Motor neuron (in vitro differentiated cells): Measurements from ENCODE around the gene POLR1E. TPM values are rescaled to one million over a fixed set of nuclear protein-coding genes. Genes with fewer than 3 reads are reported as not detected.
"Not testable (repeated sequence)": the region's sequence is repeated elsewhere in the genome, so short reads cannot be mapped to it uniquely, and the experiment has no call there.

Experiments used
- ATAC-seq, 8 experiments: fragments of 200-7000 bp; cut with Tn5 transposase; replicated peaks in 6 of 8; 2 replicates each; pipeline ENCODE4 v1.8.0; 2021; ENCODE audit warnings: mild to moderate bottlenecking in 8 of 8, moderate library complexity in 8 of 8
- H3K27ac ChIP-seq, 2 donors: fragments of 250-450 bp; sonication (Bioruptor Pico); 2 replicates each; pipeline ENCODE4 v1.9.0; 2021; ENCODE audit warnings: antibody characterized with exemption in 2 of 2, mild to moderate bottlenecking in 2 of 2, moderate library complexity in 1 of 2
- H3K4me1 ChIP-seq, 2 donors: fragments of 250-450 bp; sonication (Bioruptor Pico); replicated peaks in 1 of 2; 2 replicates each; pipeline ENCODE4 v1.6.1; 2021; ENCODE audit warnings: antibody characterized with exemption in 2 of 2, mild to moderate bottlenecking in 2 of 2, moderate library complexity in 1 of 2
- H3K4me3 ChIP-seq, 5 donors: fragments of 250-450 bp; sonication (Bioruptor Pico); 2 replicates each; pipeline ENCODE4 v1.9.0; 2021; ENCODE audit warnings: antibody characterized with exemption in 5 of 5, mild to moderate bottlenecking in 5 of 5, moderate library complexity in 4 of 5
- WGBS, 10 experiments: fragments of 450-650 bp; shearing (Covaris generic); methylation state at CpG; one replicate each; pipeline ENCODE4 v1.0.0; 2022; 5-methylcytosine and 5-hydroxymethylcytosine counted together
- in situ Hi-C, 9 experiments: fragments of 400-800 bp; cut with MboI; loops; one replicate each; pipeline ENCODE4 v1.15.0; 2021; ENCODE audit warnings: low sequenced_read_pairs in 9 of 9, low pct_unique_long_range_greater_than_20kb in 2 of 9; ENCODE audit not compliant: unreplicated experiment in 9 of 9
- total RNA-seq, 8 experiments: library from RNA; unstranded; fragments of 300-600 nt; gene quantifications; 2 replicates each; pipeline versions ENCODE4 v1.2.3 to v1.2.4, GENCODE V29; 2022

The POLR1E gene
- total RNA-seq, 8 experiments from 2014 or later: 19.4 to 35.4 (median 24.9) TPM

DNA sequence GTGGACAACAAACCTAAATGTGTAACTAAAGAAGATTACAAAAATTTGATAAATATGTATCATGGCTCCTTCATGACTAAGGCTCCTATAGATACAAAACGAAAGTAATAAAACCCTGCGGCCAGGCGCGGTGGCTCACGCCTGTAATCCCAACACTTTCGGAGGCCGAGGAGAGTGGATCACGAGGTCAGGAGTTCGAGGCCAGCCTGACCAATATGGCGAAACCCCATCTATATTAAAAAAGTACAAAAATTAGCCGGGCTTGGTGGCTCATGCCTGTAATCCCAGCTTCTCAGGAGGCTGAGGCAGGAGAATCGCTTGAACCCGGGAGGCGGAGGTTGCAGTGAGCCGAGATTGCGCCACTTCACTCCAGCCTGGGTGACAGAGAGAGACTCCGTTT is 18.2 kb upstream of the POLR1E start:
- H3K4me1 ChIP-seq, H3K27ac ChIP-seq, ATAC-seq, in situ Hi-C loops, H3K4me3 ChIP-seq: not testable (repeated sequence)
- WGBS, 10 experiments: 80 to 100% (median 99%) methylated on average over 1 to 14 of the region's 17 CpGs; no CpG with 5 or more reads in 4 of the 10 experiments

DNA sequence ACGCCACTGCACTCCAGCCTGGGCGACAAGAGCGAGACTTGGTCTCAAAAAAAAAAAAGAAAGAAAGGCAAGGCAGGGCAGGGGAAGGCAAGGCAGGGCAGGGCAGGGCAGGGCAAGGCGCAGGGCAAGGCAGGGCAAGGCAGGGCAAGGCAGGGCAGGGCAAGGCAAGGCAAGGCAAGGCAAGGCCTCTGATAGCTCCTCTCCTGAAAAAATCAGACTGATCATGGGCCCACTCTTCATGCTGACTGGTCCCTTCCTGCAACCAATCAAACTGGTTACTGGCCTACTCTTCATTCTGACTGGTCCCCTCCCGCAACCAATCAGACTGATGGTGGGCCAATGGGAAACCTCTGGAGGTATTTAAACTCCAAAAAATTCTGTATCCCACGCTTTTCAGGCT is 17.1 kb upstream of the POLR1E start:
- Histone ChIP-seq H3K27ac (no peak overlapping the region), H3K4me3 (no peak overlapping the region), H3K4me1 (peaks cover 0 to 4% of the 10 kb centered on the region in 2 donors)
- ATAC-seq: no peak
- WGBS, 10 experiments: 92 to 100% (median 100%) methylated on average over 1 to 2 of the region's 6 CpGs; no CpG with 5 or more reads in 4 of the 10 experiments
- in situ Hi-C loops: no loop called here

DNA sequence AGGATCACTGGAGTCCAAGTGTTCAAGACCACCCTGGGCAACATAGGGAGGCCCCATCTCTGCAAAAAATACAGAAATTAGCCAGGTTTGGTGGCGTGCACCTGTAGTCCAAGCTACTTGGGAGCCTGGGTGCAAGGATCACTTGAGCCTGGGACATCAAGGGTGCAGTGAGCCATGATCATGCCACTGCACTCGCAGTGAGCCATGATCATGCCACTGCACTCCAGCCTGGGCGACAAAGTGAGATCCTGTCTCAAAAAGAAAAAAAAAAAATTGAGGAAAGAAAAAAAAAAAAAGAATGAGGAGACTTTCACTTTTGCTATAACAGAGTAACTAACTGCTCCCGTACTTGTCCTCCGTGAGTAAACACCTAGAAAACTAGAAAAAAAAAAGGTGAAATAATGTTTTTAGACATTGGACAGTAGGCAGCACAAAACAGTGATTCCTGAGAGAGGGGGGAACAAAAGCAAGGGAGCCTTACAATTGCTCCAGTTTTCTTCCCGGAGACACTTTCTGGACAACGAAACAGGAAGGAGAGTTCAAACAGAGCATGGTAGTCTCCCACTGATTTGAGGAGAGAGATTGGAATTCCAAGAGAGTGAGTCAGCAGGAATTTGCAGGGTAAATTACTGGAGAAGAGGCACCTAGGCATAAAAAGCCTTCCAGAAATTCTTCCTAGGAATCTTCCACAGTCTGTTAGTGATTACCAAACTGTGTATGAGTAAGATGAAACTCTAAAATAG is 13.6 kb upstream of the POLR1E start:
- in situ Hi-C loops: no loop called here
- ATAC-seq: peak in 7 of 8 experiments; percentile 31 to 99 (median 70)
- H3K4me3 ChIP-seq: no peak overlapping the region
- H3K27ac ChIP-seq: no peak overlapping the region
- H3K4me1 ChIP-seq: no peaks in the 10 kb centered on the region
- 0 to 100% (median 44%) methylated on average over 1 to 7 of the region's 7 CpGs for WGBS, 10 experiments

DNA sequence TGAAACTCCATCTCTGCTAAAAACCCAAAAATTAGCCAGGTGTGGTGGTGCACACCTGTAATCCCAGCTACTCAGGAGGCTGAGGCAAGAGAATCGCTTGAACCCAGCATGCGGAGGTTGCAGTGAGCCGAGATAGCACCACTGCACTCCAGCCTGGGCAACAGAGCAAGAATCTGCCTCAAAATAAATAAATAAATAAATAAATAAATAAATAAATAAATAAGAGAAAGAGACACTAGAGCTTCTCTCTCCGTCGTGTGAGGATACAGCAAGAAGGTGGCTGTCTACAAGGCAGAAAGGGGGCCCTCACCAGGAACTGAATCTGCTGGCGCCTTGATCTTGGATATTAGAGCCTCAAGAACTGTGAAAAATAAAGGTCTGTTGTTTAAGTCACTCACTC is 11.8 kb upstream of the POLR1E start:
- H3K4me1 ChIP-seq, ATAC-seq, H3K4me3 ChIP-seq, in situ Hi-C loops, H3K27ac ChIP-seq: not testable (repeated sequence)
- WGBS, 10 experiments: 29 to 69% (median 39%) methylated on average over 3 to 6 of the region's 6 CpGs

DNA sequence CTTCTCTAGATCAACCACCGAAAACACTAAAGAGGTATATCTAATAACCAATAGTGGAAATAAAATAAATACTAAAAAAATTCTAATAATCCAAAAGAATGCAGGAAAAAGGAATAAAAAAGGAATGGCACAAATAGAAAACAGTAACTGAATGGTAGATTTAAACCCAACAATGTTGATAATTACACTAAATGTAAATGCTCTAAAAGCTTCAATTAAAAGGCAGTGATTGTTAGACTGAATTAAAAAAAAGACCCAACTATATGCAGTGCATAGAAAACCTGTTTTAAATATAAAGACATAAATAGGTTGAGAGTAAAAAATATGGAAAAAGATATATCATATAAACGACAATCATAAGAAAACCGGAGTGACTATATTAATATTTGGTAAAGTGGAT is 11.3 kb upstream of the POLR1E start:
- in situ Hi-C loops: no loop called here
- no peaks in the 10 kb centered on the region for H3K4me1 ChIP-seq
- no peak overlapping the region for H3K4me3 ChIP-seq
- ATAC-seq: no peak
- WGBS, 10 experiments: 66 to 98% (median 90%) methylated on average over 1 to 3 of the region's 3 CpGs
- no peak overlapping the region for H3K27ac ChIP-seq

DNA sequence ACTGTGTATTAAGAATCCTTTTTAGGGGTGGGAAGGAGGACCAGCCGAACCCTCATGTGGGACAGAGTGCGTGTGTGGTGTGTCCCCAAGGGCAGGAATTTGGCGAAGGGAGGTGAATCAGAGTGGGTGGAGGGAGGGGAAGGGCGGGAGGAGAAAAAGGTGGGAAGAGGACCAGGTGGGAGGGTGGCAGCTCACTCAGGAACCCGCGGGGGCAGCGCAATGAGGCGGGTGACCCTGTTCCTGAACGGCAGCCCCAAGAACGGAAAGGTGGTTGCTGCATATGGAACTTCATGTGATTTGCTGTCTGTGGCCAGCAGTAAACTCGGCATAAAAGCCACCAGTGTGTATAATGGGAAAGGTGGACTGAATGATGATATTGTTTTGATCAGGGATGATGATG is 8.8 kb upstream of the POLR1E start:
- Histone ChIP-seq H3K4me3 (no peak overlapping the region), H3K4me1 (no peaks in the 10 kb centered on the region), H3K27ac (no peak overlapping the region)
- in situ Hi-C loops: loop anchor here in 3 of 9 experiments (25.0 kb wide), 3 partner anchors 110 to 435 kb away; partner anchors contain the start of genes FBXO10 (in 2 of the 3), TOMM5 (in 2 of the 3), EXOSC3 (in 1 of the 3) and SLC25A51 (in 1 of the 3)
- no peak for ATAC-seq
- 29 to 100% (median 93%) methylated on average over 1 to 5 of the region's 11 CpGs; no CpG with 5 or more reads in 5 of the 10 experiments for WGBS, 10 experiments

DNA sequence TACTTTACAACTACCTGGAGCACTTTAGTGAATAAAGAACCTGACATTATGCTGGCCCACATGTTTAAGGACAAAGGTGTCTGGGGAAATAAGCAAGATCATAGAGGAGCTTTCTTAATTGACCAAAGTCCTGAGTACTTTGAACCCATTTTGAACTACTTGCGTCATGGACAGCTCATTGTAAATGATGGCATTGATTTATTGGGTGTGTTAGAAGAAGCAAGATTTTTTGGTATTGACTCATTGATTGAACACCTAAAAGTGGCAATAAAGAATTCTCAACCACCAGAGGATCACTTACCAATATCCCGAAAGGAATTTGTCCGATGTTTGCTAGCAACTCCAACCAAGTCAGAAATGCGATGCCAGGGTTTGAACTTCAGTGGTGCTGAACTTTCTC is 8.3 kb upstream of the POLR1E start:
- in situ Hi-C loops: loop anchor here in 3 of 9 experiments (25.0 kb wide), 3 partner anchors 110 to 435 kb away; partner anchors contain the start of genes FBXO10 (in 2 of the 3), TOMM5 (in 2 of the 3), EXOSC3 (in 1 of the 3) and SLC25A51 (in 1 of the 3)
- not testable (repeated sequence) for ATAC-seq, H3K4me3 ChIP-seq, H3K4me1 ChIP-seq, H3K27ac ChIP-seq
- 47 to 100% (median 88%) methylated on average over 1 to 3 of the region's 4 CpGs; no CpG with 5 or more reads in 2 of the 10 experiments for WGBS, 10 experiments

DNA sequence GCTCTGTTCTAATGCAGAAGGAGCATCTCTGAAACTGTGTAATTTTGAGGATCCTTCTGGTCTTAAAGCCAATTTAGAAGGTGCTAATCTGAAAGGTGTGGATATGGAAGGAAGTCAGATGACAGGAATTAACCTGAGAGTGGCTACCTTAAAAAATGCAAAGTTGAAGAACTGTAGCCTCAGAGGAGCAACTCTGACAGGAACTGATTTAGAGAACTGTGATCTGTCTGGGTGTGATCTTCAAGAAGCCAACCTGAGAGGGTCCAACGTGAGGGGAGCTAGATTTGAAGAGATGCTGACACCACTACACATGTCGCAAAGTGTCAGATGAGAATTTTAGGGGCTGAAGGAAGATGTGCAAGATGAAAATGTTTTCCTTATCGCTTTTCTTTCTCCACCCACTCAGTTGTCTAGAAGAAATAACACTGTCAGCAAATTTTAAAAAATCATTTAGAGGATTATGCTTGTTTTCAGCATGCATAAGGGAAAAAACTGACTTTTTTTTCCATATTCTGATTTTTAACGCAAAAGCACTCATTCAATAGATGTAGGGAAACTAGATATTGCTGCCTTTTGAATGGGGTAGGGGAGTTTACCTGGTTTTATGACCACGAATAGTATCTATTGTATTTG is 7.6 kb upstream of the POLR1E start:
- not testable (repeated sequence) for ATAC-seq
- in situ Hi-C loops: loop anchor here in 3 of 9 experiments (25.0 kb wide), 3 partner anchors 109 to 434 kb away; partner anchors contain the start of genes FBXO10 (in 2 of the 3), TOMM5 (in 2 of the 3), EXOSC3 (in 1 of the 3) and SLC25A51 (in 1 of the 3)
- WGBS, 10 experiments: 34 to 100% (median 63%) methylated on average over 1 to 5 of the region's 5 CpGs; no CpG with 5 or more reads in 1 of the 10 experiments

DNA sequence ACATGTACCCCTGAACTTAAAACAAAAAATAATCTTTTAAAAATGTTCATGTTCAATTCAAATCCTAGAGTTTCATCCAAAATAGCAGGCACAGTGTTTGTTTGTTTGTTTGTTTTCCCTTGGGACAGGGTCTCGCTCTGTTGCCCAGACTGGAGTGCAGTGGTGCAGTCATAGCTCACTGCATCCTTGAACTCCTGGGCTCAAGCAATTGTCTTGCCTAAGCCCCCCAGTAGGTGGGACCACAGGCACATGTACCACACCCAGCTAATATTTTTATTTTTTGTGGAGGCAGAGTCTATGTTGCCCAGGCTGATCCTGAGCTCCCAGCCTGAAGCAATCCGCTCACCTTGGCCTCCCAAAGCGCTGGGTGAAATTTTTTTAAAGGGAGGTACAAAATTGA is 5.0 kb upstream of the POLR1E start:
- in situ Hi-C loops: loop anchor here in 3 of 9 experiments (25.0 kb wide), 3 partner anchors 107 to 432 kb away; partner anchors contain the start of genes FBXO10 (in 2 of the 3), TOMM5 (in 2 of the 3), EXOSC3 (in 1 of the 3) and SLC25A51 (in 1 of the 3)
- peaks cover 2 to 3% of the 10 kb centered on the region in 2 donors for H3K4me1 ChIP-seq
- no peak overlapping the region for H3K27ac ChIP-seq
- no peak for ATAC-seq
- H3K4me3 ChIP-seq: no peak overlapping the region
- WGBS, 10 experiments: 40 to 100% (median 85%) methylated on average over 1 to 3 of the region's 3 CpGs; no CpG with 5 or more reads in 1 of the 10 experiments

More for the DNA sequence above, 7.6 kb upstream of the POLR1E start:
- not testable (repeated sequence) for H3K4me3 ChIP-seq, H3K4me1 ChIP-seq, H3K27ac ChIP-seq

DNA sequence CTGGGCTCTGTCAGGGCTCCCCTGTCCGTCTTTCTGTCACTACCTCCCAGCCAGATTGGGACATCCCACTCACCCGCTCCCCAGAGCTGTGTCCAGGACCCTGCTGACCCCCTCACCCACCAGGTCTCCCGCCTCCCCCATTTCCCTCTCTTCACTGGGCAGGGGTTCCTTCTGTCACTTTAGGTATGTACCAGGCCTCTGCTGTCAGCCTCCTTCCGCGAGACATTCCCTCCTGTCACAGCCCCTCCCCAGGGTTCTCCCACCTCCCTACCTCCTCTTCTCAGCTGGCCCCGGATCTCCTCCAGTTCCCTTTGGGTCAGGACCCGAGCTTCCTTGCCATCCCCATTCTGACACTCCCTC is 488 bp downstream of the POLR1E start:
- Histone ChIP-seq H3K4me1 (peaks cover 11 to 13% of the 10 kb centered on the region in 2 donors), H3K27ac (no peak overlapping the region), H3K4me3 (peak overlapping the region; percentile 49 to 65 (median 57))
- in situ Hi-C loops: loop anchor here in 3 of 9 experiments (25.0 kb wide), 3 partner anchors 101 to 426 kb away; partner anchors contain the start of genes FBXO10 (in 2 of the 3), TOMM5 (in 2 of the 3), EXOSC3 (in 1 of the 3) and SLC25A51 (in 1 of the 3)
- peak in 2 of 8 experiments; percentile 2 to 3 for ATAC-seq
- WGBS, 10 experiments: 0% methylated on average over 1 to 4 of the region's 7 CpGs; no CpG with 5 or more reads in 7 of the 10 experiments

DNA sequence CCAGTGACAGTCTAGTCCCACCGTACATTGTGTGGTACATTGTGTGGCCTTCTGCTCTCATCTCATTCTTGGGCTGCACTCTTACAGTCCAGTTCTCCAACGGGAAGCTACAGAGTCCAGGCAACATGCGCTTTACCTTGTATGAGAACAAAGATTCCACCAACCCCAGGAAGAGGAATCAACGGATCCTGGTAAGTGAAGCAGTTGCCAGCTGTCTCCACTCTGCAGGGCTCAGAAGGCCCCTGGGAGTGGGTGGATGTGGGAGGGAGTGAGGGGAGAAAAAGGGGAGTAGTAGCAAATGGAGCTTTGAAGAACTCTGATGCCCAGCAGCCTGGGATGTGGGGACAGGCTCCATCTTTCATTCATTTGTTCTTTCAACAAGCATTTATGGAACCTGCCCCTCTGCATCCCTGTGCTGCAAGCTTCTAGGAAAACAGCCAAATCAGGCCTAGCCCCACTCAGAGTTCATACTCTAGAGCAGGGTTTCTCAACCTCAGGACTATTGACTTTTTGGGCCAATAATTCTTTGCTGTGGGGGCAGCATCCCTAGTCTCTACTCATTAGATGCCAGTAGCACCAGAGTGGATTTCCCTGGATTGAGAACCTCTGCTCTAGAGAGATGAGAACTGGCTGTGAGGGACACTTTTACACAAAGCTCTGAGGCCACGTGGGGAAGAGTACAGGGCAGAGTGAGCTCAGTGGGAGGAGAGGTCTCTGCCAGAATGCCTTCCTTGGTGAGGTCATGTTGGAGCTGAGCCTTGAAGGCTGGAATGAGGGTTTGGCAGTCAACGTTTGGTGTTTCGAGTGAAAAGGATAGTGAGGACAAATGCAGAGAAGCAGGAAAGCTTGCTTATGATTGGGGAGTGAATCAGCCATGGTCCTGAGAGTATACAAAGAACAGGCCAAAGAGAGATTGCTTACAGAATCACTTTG is 1.1 kb downstream of the POLR1E start:
- WGBS, 10 experiments: 0 to 70% (median 31%) methylated on average over 1 to 7 of the region's 7 CpGs; no CpG with 5 or more reads in 3 of the 10 experiments
- in situ Hi-C loops: loop anchor here in 3 of 9 experiments (25.0 kb wide), 3 partner anchors 100 to 425 kb away; partner anchors contain the start of genes FBXO10 (in 2 of the 3), TOMM5 (in 2 of the 3), EXOSC3 (in 1 of the 3) and SLC25A51 (in 1 of the 3)
- Histone ChIP-seq H3K27ac (no peak overlapping the region), H3K4me1 (peaks cover 11 to 13% of the 10 kb centered on the region in 2 donors), H3K4me3 (peak overlapping the region; percentile 49 to 65 (median 57))
- ATAC-seq: peak in 3 of 8 experiments; percentile 0 to 25 (median 22)

DNA sequence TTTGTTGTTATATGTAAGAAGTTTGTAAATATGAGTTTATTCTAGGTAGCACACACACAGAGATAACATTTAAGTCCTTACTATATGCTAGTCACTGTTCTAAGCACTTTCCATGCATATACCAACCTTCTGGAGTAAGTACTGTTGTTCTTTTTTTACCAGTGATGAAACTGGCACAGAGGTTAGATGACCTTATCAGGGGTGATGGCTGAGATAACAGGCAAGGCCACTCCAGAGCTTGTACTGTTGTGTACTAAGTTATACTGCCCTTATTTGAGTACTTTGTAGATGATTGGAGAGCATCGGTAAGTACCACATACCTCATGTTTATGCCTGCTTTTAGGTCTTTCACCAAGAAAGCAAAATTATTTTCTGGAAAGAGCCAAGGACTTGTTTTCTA is 6.2 kb downstream of the POLR1E start:
- WGBS, 10 experiments: 100% methylated on average over 1 of the region's 1 CpG; no CpG with 5 or more reads in 7 of the 10 experiments
- in situ Hi-C loops: loop anchor here in 3 of 9 experiments (25.0 kb wide), 3 partner anchors 95 to 420 kb away; partner anchors contain the start of genes FBXO10 (in 2 of the 3), TOMM5 (in 2 of the 3), EXOSC3 (in 1 of the 3) and SLC25A51 (in 1 of the 3)
- ATAC-seq: no peak
- Histone ChIP-seq H3K4me3 (no peak overlapping the region), H3K27ac (no peak overlapping the region), H3K4me1 (peaks cover 3 to 4% of the 10 kb centered on the region in 2 donors)
